Measurements from ENCODE around the gene ALDH2. TPM values are rescaled to one million over a fixed set of nuclear protein-coding genes. Genes with fewer than 3 reads are reported as not detected.

The ALDH2 gene
- total and polyA plus RNA-seq, 7 donors = 66.6 to 212 (median 135) TPM

GRCh38 chr12:111768159-111768895, 1.6 kb downstream of the ALDH2 start:
- no peaks in the 10 kb centered on the region for H3K36me3 ChIP-seq (ENCODE audit: insufficient read depth in 1 of 2, low read depth in 1 of 2)
- peak overlapping the region; percentile 96 for H3K4me3 ChIP-seq
- no peak for ATAC-seq
- H3K27me3 ChIP-seq (ENCODE audit: insufficient read depth in 3 of 3, low read length in 2 of 3) = no peaks in the 10 kb centered on the region
- TF ChIP-seq CTCF (IDR thresholded peaks at IDR 0.05) = no peak
- H3K4me1 ChIP-seq = peaks cover 15% of the 10 kb centered on the region
- 79 to 89% (median 86%) methylated on average over 9 of the region's 9 CpGs for WGBS, 3 donors
- no peak for DNase-seq
- no peaks in the 10 kb centered on the region for H3K9me3 ChIP-seq
- no peak overlapping the region for H3K27ac ChIP-seq
- intact Hi-C loops (cut with DNase I) = no loop called here

DNA sequence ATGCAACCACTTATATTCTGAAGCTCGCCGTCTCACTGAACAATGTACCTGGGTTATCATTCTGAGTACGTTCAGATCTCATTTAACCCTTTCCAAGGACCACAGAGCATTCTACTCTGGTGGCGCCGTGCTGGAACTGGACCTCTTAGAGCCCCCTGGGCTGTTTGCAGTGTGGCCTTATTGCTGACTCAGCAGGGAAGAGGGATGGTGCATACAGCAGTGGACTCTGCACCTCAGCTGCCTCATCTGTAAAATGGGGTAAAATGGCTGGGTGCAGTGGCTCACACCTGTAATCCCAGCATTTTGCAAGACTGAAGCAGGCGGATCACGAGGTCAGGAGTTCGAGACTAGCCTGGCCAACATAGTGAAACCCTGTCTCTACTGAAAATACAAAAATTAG, 2.9 kb downstream of the ALDH2 start:
- Histone ChIP-seq H3K9me3 (no peaks in the 10 kb centered on the region), H3K27me3 (ENCODE audit: insufficient read depth in 3 of 3, low read length in 2 of 3) (no peaks in the 10 kb centered on the region), H3K4me3 (peak overlapping the region; percentile 96), H3K36me3 (ENCODE audit: insufficient read depth in 1 of 2, low read depth in 1 of 2) (no peaks in the 10 kb centered on the region), H3K27ac (no peak overlapping the region), H3K4me1 (peaks cover 24% of the 10 kb centered on the region)
- DNase-seq (no peak), ATAC-seq (no peak)
- WGBS, 3 donors = 91 to 92% (median 91%) methylated on average over 8 of the region's 8 CpGs
- TF ChIP-seq CTCF (IDR thresholded peaks at IDR 0.05) = no peak
- intact Hi-C loops (cut with DNase I) = no loop called here

GRCh38 chr12:111773801-111774551, 7.2 kb downstream of the ALDH2 start:
- 22 to 35% (median 24%) methylated on average over 17 of the region's 17 CpGs for WGBS, 3 donors
- H3K4me3 ChIP-seq = peak overlapping the region; percentile 47

More at GRCh38 chr12:111773801-111774551, 7.2 kb downstream of the ALDH2 start:
- intact Hi-C loops (cut with DNase I) = no loop called here
- no peaks in the 10 kb centered on the region for H3K36me3 ChIP-seq (ENCODE audit: insufficient read depth in 1 of 2, low read depth in 1 of 2)
- H3K27me3 ChIP-seq (ENCODE audit: insufficient read depth in 3 of 3, low read length in 2 of 3) = no peaks in the 10 kb centered on the region
- peak overlapping the region; percentile 85 for H3K27ac ChIP-seq
- TF ChIP-seq CTCF (IDR thresholded peaks at IDR 0.05) = no peak
- peaks cover 49% of the 10 kb centered on the region for H3K4me1 ChIP-seq
- no peaks in the 10 kb centered on the region for H3K9me3 ChIP-seq
- ATAC-seq (peak; percentile 77 to 85 (median 80)), DNase-seq (peak; percentile 85 to 86)
